Left renal pelvis (tissue), 4 donors: ENCODE measurements around the gene UNC5A. TPM values are rescaled to one million over a fixed set of nuclear protein-coding genes. Genes with fewer than 3 reads are reported as not detected.
"Not testable (repeated sequence)": the region's sequence is repeated elsewhere in the genome, so short reads cannot be mapped to it uniquely, and the experiment has no call there.

Experiments used
- DNase-seq, 4 donors: peaks; one replicate each; pipeline ENCODE4 v3.0.0-alpha.2; 2013; ENCODE audit warnings: low read depth in 4 of 4, low spot score in 3 of 4
- polyA plus RNA-seq, 4 donors: library from polyadenylated mRNA; unstranded; fragments of 120-200 nt; gene quantifications; one replicate each; pipeline ENCODE4 v1.2.1, GENCODE V29; 2013; ENCODE audit not compliant: insufficient read length in 4 of 4

The UNC5A gene
- polyA plus RNA-seq, 4 donors, result 0.10 to 0.23 (median 0.11) TPM

- DNase-seq, result no peak
These were observed 49.6 kb downstream of the UNC5A start for GRCh38 chr5:176859916-176860315.

- no peak for DNase-seq
These were observed 50.0 kb downstream of the UNC5A start for GRCh38 chr5:176860381-176860780.

- DNase-seq, result no peak
These were observed 50.9 kb downstream of the UNC5A start for GRCh38 chr5:176861276-176861675.

GRCh38 chr5:176862330-176862995 lies 52.1 kb downstream of the UNC5A start:
- DNase-seq, result no peak

- no peak for DNase-seq
These were observed 52.8 kb downstream of the UNC5A start for GRCh38 chr5:176863041-176863764.

- DNase-seq, result no peak
These were observed 53.4 kb downstream of the UNC5A start for GRCh38 chr5:176863765-176864098.

- no peak for DNase-seq
These were observed 54.4 kb downstream of the UNC5A start for GRCh38 chr5:176864755-176865154.

GRCh38 chr5:176865964-176866363 lies 55.6 kb downstream of the UNC5A start:
- DNase-seq, result no peak

- DNase-seq, result no peak
These were observed 56.5 kb downstream of the UNC5A start for GRCh38 chr5:176866707-176867310.

GRCh38 chr5:176868126-176868525 lies 57.8 kb downstream of the UNC5A start:
- no peak for DNase-seq

GRCh38 chr5:176868731-176869130 lies 58.4 kb downstream of the UNC5A start:
- DNase-seq, result no peak

GRCh38 chr5:176869501-176870109 lies 59.2 kb downstream of the UNC5A start:
- DNase-seq, result no peak

- no peak for DNase-seq
These were observed 59.8 kb downstream of the UNC5A start for GRCh38 chr5:176870110-176870591.

GRCh38 chr5:176870644-176871043 lies 60.3 kb downstream of the UNC5A start:
- not testable (repeated sequence) for DNase-seq

- not testable (repeated sequence) for DNase-seq
These were observed 62.2 kb downstream of the UNC5A start for GRCh38 chr5:176872586-176872985.

- not testable (repeated sequence) for DNase-seq
These were observed 62.7 kb downstream of the UNC5A start for GRCh38 chr5:176873011-176873410.

- no peak for DNase-seq
These were observed 63.3 kb downstream of the UNC5A start for GRCh38 chr5:176873541-176874172.

GRCh38 chr5:176874198-176874780 lies 63.9 kb downstream of the UNC5A start:
- DNase-seq, result no peak

- no peak for DNase-seq
These were observed 64.7 kb downstream of the UNC5A start for GRCh38 chr5:176875014-176875550.

- no peak for DNase-seq
These were observed 65.6 kb downstream of the UNC5A start for GRCh38 chr5:176875783-176876505.
